A549 (cell line): ENCODE data around the gene KIF5A.

ENCODE experiments used
- CBX2 ChIP-seq: fragments of 200-600 bp; sonication (generic); IDR thresholded peaks from 2 replicates; pipeline ENCODE4 v1.6.1; 2016; ENCODE audit warnings: low read depth, mild to moderate bottlenecking, borderline replicate concordance
- CHD2 ChIP-seq: fragments of 150-350 bp; IDR thresholded peaks from 2 replicates; pipeline ENCODE4 v1.6.1; 2014; ENCODE audit warnings: low read length; ENCODE audit not compliant: partially characterized antibody
- CTCF ChIP-seq: fragments of >200 bp; sonication (Bioruptor Twin); formaldehyde crosslinking; IDR thresholded peaks from 3 replicates; pipeline ENCODE4 v1.5.1; 2016
- EP300 ChIP-seq, 2 experiments: fragments of >200 bp; sonication (Bioruptor Twin); formaldehyde crosslinking; IDR thresholded peaks; 2 replicates in 1 of 2; 3 replicates in 1 of 2; pipeline ENCODE4 v1.6.1; 2016 to 2017
- JUN ChIP-seq, 2 experiments: fragments of >200 bp; sonication (Bioruptor Twin); formaldehyde crosslinking; IDR thresholded peaks; 2 replicates in 1 of 2; 3 replicates in 1 of 2; pipeline ENCODE4 v1.6.1; 2016 to 2017
- NFE2L2 ChIP-seq: fragments of 150-350 bp; conservative IDR thresholded peaks from 2 replicates; pipeline ENCODE4 v1.6.1; 2014; ENCODE audit warnings: low read length
- RCOR1 ChIP-seq: fragments of 150-350 bp; IDR thresholded peaks from 2 replicates; pipeline ENCODE4 v1.6.1; 2014; ENCODE audit warnings: antibody characterized with exemption, low read length, low read depth
- TF ChIP-seq, protein P1 (sequence below): IDR thresholded peaks from 2 replicates; pipeline ENCODE4 v1.6.1; 2012

DNA sequence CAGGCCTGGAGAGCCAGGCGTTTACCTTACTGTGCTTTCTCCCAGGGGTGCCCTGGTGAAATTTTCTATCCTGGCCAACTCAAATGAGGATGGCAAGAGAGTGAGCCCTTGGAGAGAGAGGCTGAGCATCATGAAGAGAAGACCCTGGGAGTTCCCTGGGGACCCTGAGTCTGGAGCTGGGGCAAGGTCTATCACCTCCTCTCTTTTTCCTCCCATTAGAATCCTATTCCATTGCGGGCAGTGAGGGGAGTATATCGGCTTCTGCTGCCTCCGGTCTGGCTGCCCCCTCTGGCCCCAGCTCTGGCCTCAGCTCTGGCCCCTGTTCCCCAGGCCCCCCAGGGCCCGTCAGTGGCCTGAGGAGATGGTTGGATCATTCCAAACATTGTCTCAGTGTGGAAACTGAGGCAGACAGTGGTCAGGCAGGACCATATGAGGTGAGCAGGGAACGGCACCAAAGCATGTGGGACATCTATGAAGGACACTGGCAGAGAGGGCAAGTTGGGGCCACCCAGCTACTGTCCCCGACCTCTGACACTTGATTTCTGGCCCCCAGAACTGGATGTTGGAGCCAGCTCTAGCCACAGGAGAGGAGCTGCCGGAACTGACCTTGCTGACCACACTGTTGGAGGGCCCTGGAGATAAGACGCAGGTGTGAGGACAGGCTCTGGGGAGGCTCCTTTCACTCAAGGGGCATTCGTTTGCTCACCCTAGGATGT, 63.0 kb downstream of the KIF5A start:
- no peak for TF ChIP-seq EP300 (IDR thresholded peaks at IDR 0.05)
- TF ChIP-seq RCOR1: no peak
- no peak for TF ChIP-seq JUN (IDR thresholded peaks at IDR 0.05)
- no peak for TF ChIP-seq CHD2
- TF ChIP-seq NFE2L2: no peak
- TF ChIP-seq CTCF: no peak
- TF ChIP-seq, protein P1, sequence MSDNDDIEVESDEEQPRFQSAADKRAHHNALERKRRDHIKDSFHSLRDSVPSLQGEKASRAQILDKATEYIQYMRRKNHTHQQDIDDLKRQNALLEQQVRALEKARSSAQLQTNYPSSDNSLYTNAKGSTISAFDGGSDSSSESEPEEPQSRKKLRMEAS: no peak
- TF ChIP-seq CBX2: no peak
